Adipose tissue (tissue), 3 donors: Measurements from ENCODE around the gene CA5A. TPM values are rescaled to one million over a fixed set of nuclear protein-coding genes. Genes with fewer than 3 reads are reported as not detected.

ENCODE experiments used
- polyA plus RNA-seq, 3 donors: library from polyadenylated mRNA; stranded (reverse); fragments of 200-250 nt; gene quantifications; one replicate each; pipeline ENCODE4 v1.2.3, GENCODE V29; 2013
- donor health status: healthy with polysubstance abuse.
- donor health status: Bipolar disorder and iron deficiency.
- donor health status: healthy.

Gene CA5A
- polyA plus RNA-seq, 3 donors: not detected

Other genes with a start within 250 kb of the CA5A start
- gene KLHDC4, start 170.5 kb downstream of the CA5A start, polyA plus RNA-seq: 10 to 100 TPM; 21.5 to 28.1 (median 22.8) TPM
- gene SLC7A5, start 67.0 kb downstream of the CA5A start, polyA plus RNA-seq: 10 to 100 TPM in 1 of 3 donors, 1 to 10 TPM in 2; 1.9 to 28.2 (median 3.4) TPM
- gene BANP, start 14.9 kb upstream of the CA5A start, polyA plus RNA-seq: 10 to 100 TPM in 2 of 3 donors, 1 to 10 TPM in 1; 6.0 to 12.3 (median 11.7) TPM